Measurements from ENCODE around the gene HIBADH.

DNA sequence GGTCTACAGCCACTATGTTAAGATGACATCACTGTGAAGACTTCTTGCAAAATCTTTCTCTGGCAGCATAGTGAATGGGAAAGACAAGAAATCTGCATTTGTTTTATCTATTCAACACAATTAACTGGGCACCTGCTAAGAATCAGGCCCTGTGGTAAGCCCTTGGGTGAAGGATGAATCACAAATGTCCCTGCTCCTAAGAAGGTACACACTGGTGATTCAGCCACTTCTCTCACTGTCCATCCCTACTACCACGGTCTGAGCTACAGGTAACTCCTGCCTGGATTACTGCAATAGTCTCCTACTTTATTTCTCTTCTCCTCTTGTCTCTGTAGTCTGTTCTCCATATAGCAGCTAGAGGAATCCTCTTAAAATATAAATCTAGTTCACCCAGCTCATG lies 116.1 kb downstream of the HIBADH start:
- no peak for TF ChIP-seq ZC3H10 (CRISPR knock-in tag; IDR thresholded peaks at IDR 0.05)
- TF ChIP-seq ZNF565 (CRISPR knock-in tag; conservative IDR thresholded peaks at IDR 0.05; ENCODE audit: low read depth) = no peak

Measured in SK-N-SH treated with all-trans-retinoic acid at 6 μM for 48 hours (cell line).